GM18520 (cell line): ENCODE measurements around the gene SPATA2.
"Not testable (repeated sequence)": the region's sequence is repeated elsewhere in the genome, so short reads cannot be mapped to it uniquely, and the experiment has no call there.

ENCODE experiments used
- ATAC-seq: cut with Tn5 transposase; IDR thresholded peaks from one replicate; pipeline ENCODE4 v1.9.1; 2021; ENCODE audit not compliant: unreplicated experiment

Gene SPATA2

GRCh38 chr20:49905415-49906091 is 9.8 kb downstream of the SPATA2 start:
- ATAC-seq = no peak

- no peak for ATAC-seq
Observed at GRCh38 chr20:49904440-49905214, 10.7 kb downstream of the SPATA2 start.

GRCh38 chr20:49901588-49901987 is 13.7 kb downstream of the SPATA2 start:
- ATAC-seq = no peak

GRCh38 chr20:49899541-49900383 is 15.6 kb downstream of the SPATA2 start:
- ATAC-seq = no peak

GRCh38 chr20:49896204-49896603 is 19.1 kb downstream of the SPATA2 start:
- ATAC-seq = no peak

- ATAC-seq = not testable (repeated sequence)
Observed at GRCh38 chr20:49895474-49896093, 19.7 kb downstream of the SPATA2 start.

- no peak for ATAC-seq
Observed at GRCh38 chr20:49894073-49894470, 21.3 kb downstream of the SPATA2 start.

- ATAC-seq = no peak
Observed at GRCh38 chr20:49893242-49894072, 21.9 kb downstream of the SPATA2 start.

- no peak for ATAC-seq
Observed at GRCh38 chr20:49892817-49893216, 22.5 kb downstream of the SPATA2 start.

- ATAC-seq = no peak
Observed at GRCh38 chr20:49892260-49892659, 23.1 kb downstream of the SPATA2 start.

- ATAC-seq = no peak
Observed at GRCh38 chr20:49891476-49892110, 23.7 kb downstream of the SPATA2 start.

GRCh38 chr20:49890471-49891361 is 24.6 kb downstream of the SPATA2 start:
- no peak for ATAC-seq

- no peak for ATAC-seq
Observed at GRCh38 chr20:49889935-49890333, 25.4 kb downstream of the SPATA2 start.

- no peak for ATAC-seq
Observed at GRCh38 chr20:49889001-49889934, 26.1 kb downstream of the SPATA2 start.

GRCh38 chr20:49888212-49889000 is 26.9 kb downstream of the SPATA2 start:
- ATAC-seq = no peak

GRCh38 chr20:49887251-49888211 is 27.8 kb downstream of the SPATA2 start:
- ATAC-seq = no peak
